ENCODE results near the gene LBHD1. TPM values are rescaled to one million over a fixed set of nuclear protein-coding genes. Genes with fewer than 3 reads are reported as not detected.

The LBHD1 gene
- total RNA-seq, 1 experiment from 2014 or later, result 16.1 TPM

GRCh38 chr11:62680825-62681240 lies 8.8 kb upstream of the LBHD1 start:
- peak overlapping the region; percentile 34; the same call in 1 of the 2 replicates for H2AFZ ChIP-seq
- H3K9me2 ChIP-seq (ENCODE audit: insufficient read depth), result no peaks in the 10 kb centered on the region
- no TSS peak for BruUV-seq (replicated peaks)
- CTCF ChIA-PET, result interaction anchor here (0.6 to 1.9 kb wide), 6 partner anchors 14 to 295 kb away, joined by 3 to 15 read pairs (median 4); partner anchors contain the start of gene POLR2G
- intact Hi-C loops (cut with micrococcal nuclease; ENCODE audit: unreplicated experiment), result loop anchor here (2.0 kb wide), 1 partner anchor 48 kb away; the partner anchor contains the start of gene TTC9C
- 0 out of 2 replicates have a peak overlapping the region, but pooled peaks have one; percentile 23 for H3K4me2 ChIP-seq
- H3K27ac ChIP-seq, result no peak overlapping the region
- peak; percentile 75 for TF ChIP-seq CTCF (conservative IDR thresholded peaks at IDR 0.05)
- no peak for TF ChIP-seq EZH2 (IDR thresholded peaks at IDR 0.05; ENCODE audit: low read depth)
- no peak overlapping the region for H3K4me3 ChIP-seq
- POLR2A ChIA-PET (ENCODE audit: unreplicated experiment), result interaction anchor here (0.5 to 0.7 kb wide), 2 partner anchors 16 to 83 kb away, joined by 3 read pairs; partner anchors contain the start of genes C11orf98 and CSKMT
- H3K79me2 ChIP-seq (ENCODE audit: low read depth), result peaks cover 27% of the 10 kb centered on the region
- DNase-seq, result peak; percentile 45 to 71
- 0 out of 2 replicates have a peak, but pooled peaks cover 20% of the 10 kb centered on the region for H3K36me3 ChIP-seq (ENCODE audit: low read depth)
- peaks cover 29% of the 10 kb centered on the region for H3K4me1 ChIP-seq (replicated peaks; ENCODE audit: insufficient read depth)
- H4K20me1 ChIP-seq (ENCODE audit: insufficient read depth), result no peaks in the 10 kb centered on the region
- H3K27me3 ChIP-seq (ENCODE audit: insufficient read depth, low read depth), result no peaks in the 10 kb centered on the region
- H3K9me3 ChIP-seq (ENCODE audit: insufficient read depth, low read depth), result no peaks in the 10 kb centered on the region
- peaks cover 45% of the 10 kb centered on the region for H3F3A ChIP-seq (ENCODE audit: insufficient read depth, low read depth)

GRCh38 chr11:62678770-62679696 lies 7.0 kb upstream of the LBHD1 start, which contains the start of gene UBXN1:
Gene UBXN1 (minus strand): TSS chr11:62679073. CDS start chr11:62678923, 150 bp downstream.
- ChIA-PET CTCF (interaction anchor here (0.6 to 0.7 kb wide), 2 partner anchors 25 to 119 kb away, joined by 3 to 10 read pairs; no protein-coding TSS in a partner anchor), POLR2A (ENCODE audit: unreplicated experiment) (interaction anchor here (0.5 to 0.7 kb wide), 4 partner anchors 14 to 102 kb away, joined by 3 to 8 read pairs (median 4); partner anchors contain the start of genes C11orf98 and CSKMT)
- TSS peak; percentile 59 for BruUV-seq (replicated peaks)

GRCh38 chr11:62678433-62678769 lies 6.3 kb upstream of the LBHD1 start:
- H3K27me3 ChIP-seq (ENCODE audit: insufficient read depth, low read depth), result no peaks in the 10 kb centered on the region
- H3K27ac ChIP-seq, result peak overlapping the region; percentile 37
- ChIA-PET POLR2A (ENCODE audit: unreplicated experiment) (interaction anchor here (0.5 to 1.0 kb wide), 2 partner anchors 10 to 87 kb away, joined by 3 to 9 read pairs; partner anchors contain the start of gene TUT1), CTCF (no interaction called here)
- DNase-seq, result no peak
- H3F3A ChIP-seq (ENCODE audit: insufficient read depth, low read depth), result peaks cover 61% of the 10 kb centered on the region
- H3K4me3 ChIP-seq, result peak overlapping the region; percentile 76
- TF ChIP-seq EZH2 (IDR thresholded peaks at IDR 0.05; ENCODE audit: low read depth) (no peak), CTCF (conservative IDR thresholded peaks at IDR 0.05) (no peak)
- peaks cover 41% of the 10 kb centered on the region for H3K79me2 ChIP-seq (ENCODE audit: low read depth)
- 0 out of 2 replicates have a peak, but pooled peaks cover 5% of the 10 kb centered on the region for H4K20me1 ChIP-seq (ENCODE audit: insufficient read depth)
- peak overlapping the region; percentile 85 for H2AFZ ChIP-seq
- H3K9me3 ChIP-seq (ENCODE audit: insufficient read depth, low read depth), result no peaks in the 10 kb centered on the region
- peaks cover 34% of the 10 kb centered on the region for H3K4me1 ChIP-seq (replicated peaks; ENCODE audit: insufficient read depth)
- BruUV-seq (replicated peaks), result no TSS peak
- peak overlapping the region; percentile 81 for H3K4me2 ChIP-seq
- no peaks in the 10 kb centered on the region for H3K9me2 ChIP-seq (ENCODE audit: insufficient read depth)
- 0 out of 2 replicates have a peak, but pooled peaks cover 26% of the 10 kb centered on the region for H3K36me3 ChIP-seq (ENCODE audit: low read depth)
- intact Hi-C loops (cut with micrococcal nuclease; ENCODE audit: unreplicated experiment), result loop anchor here (2.0 to 10.0 kb wide), 3 partner anchors 16 to 109 kb away; partner anchors contain the start of genes POLR2G and TMEM179B

More at GRCh38 chr11:62678770-62679696, 7.0 kb upstream of the LBHD1 start, which contains the start of gene UBXN1:
- Histone ChIP-seq H3K4me2 (peak within 1 kb of the TSS; percentile 81), H3K27ac (peak within 1 kb of the TSS; percentile 37), H2AFZ (peak within 1 kb of the TSS; percentile 85), H3K27me3 (ENCODE audit: insufficient read depth, low read depth) (no peaks in the 10 kb centered on the region), H3K4me3 (peak within 1 kb of the TSS; percentile 76), H3K36me3 (ENCODE audit: low read depth) (0 out of 2 replicates have a peak, but pooled peaks cover 26% of the 10 kb centered on the region), H3K79me2 (ENCODE audit: low read depth) (peaks cover 35% of the 10 kb centered on the region), H3F3A (ENCODE audit: insufficient read depth, low read depth) (peaks cover 54% of the 10 kb centered on the region), H3K9me2 (ENCODE audit: insufficient read depth) (no peaks in the 10 kb centered on the region), H3K4me1 (replicated peaks; ENCODE audit: insufficient read depth) (peaks cover 29% of the 10 kb centered on the region), H3K9me3 (ENCODE audit: insufficient read depth, low read depth) (no peaks in the 10 kb centered on the region), H4K20me1 (ENCODE audit: insufficient read depth) (0 out of 2 replicates have a peak, but pooled peaks cover 5% of the 10 kb centered on the region)
- intact Hi-C loops (cut with micrococcal nuclease; ENCODE audit: unreplicated experiment), result loop anchor here (2.0 to 10.0 kb wide), 3 partner anchors 16 to 108 kb away; partner anchors contain the start of genes POLR2G and TMEM179B
- peak; percentile 78 to 80 for DNase-seq
- no peak for TF ChIP-seq EZH2 (IDR thresholded peaks at IDR 0.05; ENCODE audit: low read depth)
